COLO668 (cell line): ENCODE measurements around the gene BICRAL.
A peak's percentile ranks its signal among the peaks of the same experiment; 100 is the strongest.
"Not testable (repeated sequence)": the region's sequence is repeated elsewhere in the genome, so short reads cannot be mapped to it uniquely, and the experiment has no call there.

Experiments used
- DNase-seq: peaks from one replicate; lab custom pipeline; 2025; ENCODE audit not compliant: unreplicated experiment; lab: John Stamatoyannopoulos, UW

BICRAL gene, protein sequence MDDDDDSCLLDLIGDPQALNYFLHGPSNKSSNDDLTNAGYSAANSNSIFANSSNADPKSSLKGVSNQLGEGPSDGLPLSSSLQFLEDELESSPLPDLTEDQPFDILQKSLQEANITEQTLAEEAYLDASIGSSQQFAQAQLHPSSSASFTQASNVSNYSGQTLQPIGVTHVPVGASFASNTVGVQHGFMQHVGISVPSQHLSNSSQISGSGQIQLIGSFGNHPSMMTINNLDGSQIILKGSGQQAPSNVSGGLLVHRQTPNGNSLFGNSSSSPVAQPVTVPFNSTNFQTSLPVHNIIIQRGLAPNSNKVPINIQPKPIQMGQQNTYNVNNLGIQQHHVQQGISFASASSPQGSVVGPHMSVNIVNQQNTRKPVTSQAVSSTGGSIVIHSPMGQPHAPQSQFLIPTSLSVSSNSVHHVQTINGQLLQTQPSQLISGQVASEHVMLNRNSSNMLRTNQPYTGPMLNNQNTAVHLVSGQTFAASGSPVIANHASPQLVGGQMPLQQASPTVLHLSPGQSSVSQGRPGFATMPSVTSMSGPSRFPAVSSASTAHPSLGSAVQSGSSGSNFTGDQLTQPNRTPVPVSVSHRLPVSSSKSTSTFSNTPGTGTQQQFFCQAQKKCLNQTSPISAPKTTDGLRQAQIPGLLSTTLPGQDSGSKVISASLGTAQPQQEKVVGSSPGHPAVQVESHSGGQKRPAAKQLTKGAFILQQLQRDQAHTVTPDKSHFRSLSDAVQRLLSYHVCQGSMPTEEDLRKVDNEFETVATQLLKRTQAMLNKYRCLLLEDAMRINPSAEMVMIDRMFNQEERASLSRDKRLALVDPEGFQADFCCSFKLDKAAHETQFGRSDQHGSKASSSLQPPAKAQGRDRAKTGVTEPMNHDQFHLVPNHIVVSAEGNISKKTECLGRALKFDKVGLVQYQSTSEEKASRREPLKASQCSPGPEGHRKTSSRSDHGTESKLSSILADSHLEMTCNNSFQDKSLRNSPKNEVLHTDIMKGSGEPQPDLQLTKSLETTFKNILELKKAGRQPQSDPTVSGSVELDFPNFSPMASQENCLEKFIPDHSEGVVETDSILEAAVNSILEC

DNA sequence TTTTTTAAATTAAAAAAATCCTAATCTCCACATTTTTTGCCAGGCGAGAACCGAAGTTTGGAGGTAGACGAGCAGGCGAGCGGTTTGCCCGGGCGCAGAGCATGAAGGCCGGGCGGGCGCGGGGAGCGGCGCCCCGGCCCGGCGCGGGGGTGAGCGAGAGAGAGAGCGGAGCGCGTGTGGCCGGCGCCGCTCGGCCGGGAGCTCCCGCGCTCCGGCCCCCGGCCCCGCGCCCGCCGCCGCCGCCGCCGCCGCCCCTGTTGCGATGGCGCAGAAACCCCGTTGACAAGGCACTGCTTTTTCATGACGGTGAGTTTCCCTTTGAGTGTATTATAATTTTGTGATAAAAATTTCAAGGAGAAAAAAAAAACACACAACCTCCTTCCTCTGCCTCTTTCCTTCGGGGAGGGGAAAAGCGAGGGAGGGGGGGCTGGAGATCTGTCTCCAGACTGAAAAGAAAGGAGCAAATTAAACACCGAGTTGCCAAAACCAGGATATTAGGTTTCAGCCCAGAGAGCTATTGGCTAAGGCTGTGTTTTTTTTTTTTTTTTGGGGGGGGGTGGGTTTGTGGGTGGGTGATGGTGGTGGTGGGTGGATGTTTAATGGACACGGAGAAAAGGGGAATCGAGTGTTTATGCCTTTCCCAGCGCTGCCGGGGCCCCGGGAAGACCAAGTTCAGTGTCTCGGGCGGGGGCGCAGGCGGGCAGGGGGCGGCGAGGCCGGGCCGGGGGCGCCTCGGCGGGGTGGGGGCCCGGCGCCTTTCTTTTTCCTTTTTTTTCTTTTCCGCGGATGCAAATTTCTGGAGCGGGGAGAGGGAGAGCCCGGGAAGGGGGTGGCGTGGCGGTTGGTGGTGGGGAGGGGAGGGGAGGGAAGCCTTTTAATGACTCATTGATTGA is at the start of gene BICRAL:
BICRAL (plus strand) TSS at position 257 of the 893 bp plus-strand sequence. CDS start 39,971 bp downstream, outside the sequence.
- peak; percentile 55 for DNase-seq

DNA sequence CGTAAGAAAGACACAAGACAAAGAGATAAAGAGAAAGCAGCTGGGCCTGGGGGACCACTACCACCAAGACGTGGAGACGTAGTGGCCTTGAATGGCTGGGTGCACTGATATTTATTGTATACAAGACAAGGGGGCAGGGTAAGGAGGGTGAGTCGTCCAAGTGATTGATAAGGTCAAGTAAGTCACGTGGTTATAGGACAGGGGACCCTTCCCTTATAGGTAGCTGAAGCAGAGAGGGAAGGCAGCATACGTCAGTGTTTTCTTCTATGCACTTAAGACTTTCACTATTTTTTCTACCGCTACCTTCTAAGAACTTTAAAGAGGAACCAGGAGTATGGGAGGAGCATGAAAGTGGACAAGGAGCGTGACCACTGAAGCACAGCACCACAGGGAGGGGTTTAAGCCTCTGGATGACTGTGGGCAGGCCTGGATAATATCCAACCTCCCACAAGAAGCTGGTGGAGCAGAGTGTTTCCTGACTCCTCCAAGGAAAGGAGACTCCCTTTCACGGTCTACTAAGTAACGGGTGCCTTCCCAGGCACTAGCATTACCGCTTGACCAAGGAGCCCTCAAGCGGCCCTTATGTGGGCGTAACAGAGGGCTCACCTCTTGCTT is 47.9 kb upstream of the BICRAL start:
- not testable (repeated sequence) for DNase-seq

DNA sequence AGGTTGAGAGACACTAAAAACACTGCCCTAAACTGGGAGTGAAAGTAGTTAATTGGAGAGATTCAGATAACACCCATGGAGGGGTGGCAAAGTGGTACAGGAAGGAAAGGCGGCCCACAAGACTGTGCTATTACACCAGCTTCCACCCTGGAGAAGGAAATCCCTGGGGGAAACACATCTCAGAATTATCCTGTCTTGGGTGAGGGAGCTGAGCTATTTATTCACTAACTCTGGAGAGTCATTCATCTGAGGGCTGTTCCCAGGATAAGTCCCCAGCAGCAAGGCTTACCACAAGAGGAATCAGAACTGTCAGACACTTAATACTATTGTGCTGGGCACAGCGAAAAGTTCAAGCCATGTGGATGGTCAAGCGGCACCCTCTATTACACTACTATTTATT is 45.9 kb upstream of the BICRAL start:
- DNase-seq = no peak

DNA sequence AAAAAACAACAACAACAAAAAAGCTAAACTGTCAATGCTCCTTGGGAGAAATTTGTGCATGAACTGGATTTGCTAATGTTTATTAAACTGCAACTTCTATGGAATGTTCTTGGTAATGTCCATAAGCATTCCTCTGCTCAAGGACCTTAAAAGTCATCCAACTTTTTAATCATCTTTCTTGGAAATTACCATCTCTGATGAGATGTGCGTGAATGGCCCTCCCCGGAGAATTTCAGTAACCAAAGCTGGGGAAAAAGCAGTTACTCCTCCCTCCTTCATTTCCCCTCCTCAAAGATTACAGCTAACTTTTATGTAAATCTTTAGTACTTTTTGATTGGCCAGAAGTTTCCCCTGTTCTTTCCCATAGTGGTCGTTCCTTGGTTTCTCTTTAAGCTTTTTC is 41.1 kb upstream of the BICRAL start:
- DNase-seq = no peak

DNA sequence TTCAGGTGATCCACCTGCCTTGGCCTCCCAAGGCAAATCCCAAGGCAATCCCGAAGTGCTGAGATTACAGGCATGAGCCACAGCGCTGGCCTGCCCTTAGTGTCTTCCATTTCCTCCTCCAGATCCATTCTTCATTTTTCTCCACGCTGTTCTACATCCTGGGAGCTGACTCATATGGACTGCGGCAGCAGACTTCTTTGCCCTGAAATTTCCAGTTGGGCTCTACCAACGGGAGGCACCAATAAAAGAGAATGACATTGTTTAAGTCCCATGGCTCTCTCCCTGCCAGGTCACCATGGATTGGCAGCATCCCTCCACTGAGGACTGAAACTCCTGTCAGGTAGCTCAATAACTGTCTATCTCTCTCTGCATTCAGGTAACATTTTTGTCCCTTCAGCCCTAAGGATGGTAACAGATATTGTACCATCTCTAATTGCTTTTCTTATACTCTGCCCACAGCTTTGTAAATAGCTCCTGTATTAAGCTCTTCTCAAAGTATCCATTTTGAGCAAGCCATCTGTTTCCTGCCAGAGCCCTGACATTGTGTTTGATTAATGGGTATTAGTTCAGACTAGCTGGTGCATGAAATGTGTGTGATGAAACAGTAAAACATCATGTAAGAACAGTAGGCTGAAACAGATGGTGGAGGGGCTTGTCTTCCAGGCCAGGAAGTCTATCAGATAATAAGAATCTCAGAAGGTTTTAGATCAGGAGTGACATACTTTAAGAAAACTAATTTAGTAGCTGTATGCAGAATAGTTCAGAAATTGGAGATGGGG is 39.5 kb upstream of the BICRAL start:
- peak; percentile 26 for DNase-seq

DNA sequence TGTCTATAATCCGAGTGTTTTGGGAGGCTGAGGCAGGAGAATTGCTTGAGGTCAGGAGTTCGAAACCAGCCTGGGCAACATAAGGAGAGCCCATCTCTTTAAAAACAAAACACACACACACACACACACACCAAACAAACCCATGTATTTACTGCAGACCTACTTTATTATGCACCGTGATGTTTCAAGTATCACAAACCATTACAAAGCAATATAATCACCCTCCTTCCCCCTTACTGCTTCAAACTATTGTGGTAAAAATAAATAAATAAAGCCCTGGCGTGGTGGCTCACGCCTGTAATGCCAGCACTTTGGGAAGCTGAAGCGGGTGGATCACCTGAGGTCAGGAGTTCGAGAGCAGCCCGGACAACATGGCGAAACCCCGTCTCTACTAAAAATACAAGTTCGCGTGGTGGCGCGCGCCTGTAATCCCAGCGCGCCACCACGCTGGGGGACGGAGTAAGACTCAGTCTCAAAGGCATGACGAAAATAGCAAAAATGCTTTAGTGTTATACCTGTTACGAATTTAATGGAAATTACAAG is 37.4 kb upstream of the BICRAL start:
- peak; percentile 32 for DNase-seq

DNA sequence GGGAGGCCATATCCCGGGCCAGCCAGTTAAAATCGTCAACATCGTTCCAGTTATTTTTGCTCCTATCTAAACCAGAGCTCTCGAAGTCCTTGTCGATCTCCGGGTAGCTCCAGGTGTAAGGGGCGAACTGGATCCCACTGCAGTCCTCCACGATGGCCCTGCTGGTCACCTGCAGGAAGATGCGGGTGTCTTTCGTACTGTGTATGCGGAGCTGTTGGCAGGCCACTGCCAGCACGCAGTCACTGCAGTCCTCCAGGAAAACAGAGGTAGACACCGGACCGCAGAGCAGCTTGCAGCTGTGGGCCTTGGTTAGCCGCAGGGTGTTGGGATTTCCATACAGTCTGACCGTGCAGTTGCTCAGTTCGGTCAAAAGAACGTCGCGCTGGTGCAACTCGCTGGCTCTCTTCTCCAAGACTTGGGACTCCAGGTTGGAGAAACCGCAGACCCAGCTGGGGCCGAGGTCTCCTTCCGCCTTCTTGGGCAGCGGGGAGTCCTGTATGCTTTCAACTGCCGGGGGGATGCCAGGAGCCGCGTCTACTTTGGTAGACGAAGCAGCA is 36.7 kb upstream of the BICRAL start:
- DNase-seq = peak; percentile 38

DNA sequence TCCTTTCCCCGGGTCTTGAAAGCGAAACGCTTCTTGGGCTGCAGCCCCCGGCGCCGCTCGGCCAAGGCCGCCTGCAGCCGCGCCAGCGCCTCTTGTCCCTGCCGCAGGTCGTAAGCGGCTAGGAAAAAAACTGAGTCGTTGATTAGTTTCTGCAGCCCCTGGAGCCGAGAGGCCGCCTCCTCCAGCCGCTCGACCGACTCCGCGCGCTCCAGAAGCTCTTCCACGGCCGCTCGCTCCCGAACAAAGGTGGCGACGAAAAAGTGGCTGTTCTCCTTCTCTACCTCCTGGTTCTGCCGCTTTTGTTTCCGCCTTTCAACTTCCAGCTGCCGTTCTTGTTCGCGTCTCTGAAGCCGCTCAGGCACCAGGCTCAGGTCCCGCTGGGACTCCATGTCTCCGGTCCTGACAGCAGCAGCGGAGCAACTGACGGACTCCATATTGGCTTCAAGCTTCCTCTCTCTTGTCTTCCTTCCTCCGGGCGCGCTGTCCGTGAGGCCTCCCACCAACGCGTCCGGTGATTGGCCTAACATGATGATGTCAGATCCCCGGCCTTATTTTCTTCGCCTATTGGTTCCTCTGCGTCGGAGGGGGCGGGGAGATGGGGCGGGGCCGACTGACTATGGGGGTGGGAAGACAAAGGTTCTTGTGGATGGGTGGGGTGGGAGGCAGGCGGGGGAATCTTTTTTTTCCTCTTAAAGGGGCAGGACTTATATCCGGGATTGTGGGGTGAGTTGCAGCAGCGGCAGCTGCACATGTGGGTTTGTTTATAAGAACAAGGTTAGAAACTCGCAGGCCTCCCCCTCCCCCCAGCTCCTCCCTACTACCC is 36.0 kb upstream of the BICRAL start, which contains the start of gene TBCC:
TBCC (minus strand) TSS at position 464 of the 823 bp plus-strand sequence; CDS start at position 434, 30 bp downstream.
- peak; percentile 92 for DNase-seq

DNA sequence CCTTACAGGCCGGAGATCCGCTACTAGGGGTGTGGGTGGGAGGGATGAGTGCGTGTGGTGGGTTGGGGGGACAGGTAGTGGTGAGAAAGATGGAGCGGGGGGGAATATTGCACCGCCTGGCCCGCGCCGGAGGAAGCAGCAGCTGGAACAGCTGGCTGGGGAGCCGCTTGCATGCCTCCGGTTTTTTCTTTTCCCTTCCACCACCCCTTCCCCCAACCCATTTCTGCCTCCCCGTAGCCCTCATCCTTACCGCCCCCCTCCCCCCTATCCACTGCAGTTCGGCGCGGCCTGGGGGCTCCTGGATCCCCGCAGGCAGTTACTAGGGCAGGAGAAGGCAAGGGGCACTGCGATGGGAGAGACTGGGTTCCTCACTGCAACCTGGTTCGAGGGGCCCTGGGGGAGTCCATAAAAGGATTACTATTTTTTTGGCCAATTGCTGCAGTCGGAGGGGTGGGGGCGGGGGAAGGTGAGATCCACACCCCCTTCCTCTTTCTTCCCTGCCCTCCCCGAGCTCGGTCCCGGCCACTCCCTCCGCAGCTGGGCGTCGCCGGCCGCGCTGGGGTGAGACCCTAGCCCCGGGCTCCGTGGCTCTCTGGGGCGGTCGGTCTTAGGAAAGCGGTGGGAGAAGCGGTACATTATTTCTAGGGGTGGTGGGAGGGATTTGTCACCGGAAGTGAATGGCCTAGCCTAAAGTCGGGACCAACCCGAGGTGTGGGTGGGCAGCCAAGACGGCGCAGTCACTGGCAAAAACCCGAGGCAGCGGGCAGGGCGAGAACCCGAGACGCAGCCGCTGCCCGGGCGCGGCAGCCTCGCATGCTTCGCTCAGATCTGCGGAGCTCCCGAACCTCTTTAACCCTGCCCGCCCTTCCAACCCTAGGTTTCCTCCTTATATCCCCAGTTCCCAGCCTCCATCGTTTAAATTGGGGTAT is 35.1 kb upstream of the BICRAL start:
- DNase-seq = peak; percentile 55

DNA sequence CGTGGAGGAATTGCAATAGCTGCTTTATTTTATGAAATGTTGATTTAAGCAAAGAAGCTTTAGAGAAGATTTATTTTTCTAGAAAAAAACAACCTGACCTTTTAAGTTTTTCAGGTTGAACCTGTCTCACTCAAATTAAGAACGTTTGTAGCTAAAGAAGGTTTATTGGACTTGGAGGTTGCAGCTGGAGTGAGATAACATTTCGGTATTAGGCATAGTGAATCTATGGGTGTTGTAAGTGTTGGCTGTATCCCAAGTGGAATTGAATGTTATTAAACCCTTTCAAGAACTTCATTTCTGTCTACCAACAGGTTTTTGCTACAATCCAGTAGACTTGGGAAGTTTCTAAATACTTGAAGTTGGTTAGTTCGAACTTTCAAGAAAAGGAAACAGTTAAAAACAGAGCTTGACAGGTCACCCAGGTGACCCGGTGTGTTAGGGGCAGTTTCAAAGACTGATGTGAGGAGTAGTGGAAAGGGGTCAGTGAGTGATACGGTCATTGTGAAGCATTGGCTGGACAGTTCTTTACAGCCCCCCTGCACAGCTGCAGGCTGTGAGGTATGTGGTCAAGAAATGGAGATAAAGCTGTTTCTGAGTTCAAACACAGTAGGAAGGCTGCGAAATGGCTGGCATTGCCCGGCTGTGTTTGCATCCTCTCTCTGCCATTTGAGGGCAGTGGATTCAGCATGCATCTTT is 33.5 kb upstream of the BICRAL start:
- DNase-seq = no peak

DNA sequence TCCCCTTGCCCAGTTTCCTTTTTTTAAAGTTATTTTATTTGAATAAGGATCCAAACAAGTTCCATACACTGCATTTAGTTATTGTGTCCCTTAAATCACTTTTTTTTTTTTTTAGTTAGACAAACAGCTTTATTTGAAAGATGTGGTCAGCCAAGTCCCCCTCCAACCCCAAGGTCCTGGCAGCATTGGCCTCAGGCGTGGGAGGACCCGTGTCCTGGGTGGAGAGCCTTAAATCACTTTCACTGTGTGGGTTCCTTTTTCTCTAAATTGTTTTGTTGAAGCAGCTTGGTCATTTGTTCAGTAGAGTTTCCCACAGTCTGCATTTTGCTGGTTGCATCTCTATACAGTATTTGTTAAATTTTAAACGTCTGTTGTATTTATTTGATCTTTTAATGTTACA is 30.8 kb upstream of the BICRAL start:
- DNase-seq = no peak

DNA sequence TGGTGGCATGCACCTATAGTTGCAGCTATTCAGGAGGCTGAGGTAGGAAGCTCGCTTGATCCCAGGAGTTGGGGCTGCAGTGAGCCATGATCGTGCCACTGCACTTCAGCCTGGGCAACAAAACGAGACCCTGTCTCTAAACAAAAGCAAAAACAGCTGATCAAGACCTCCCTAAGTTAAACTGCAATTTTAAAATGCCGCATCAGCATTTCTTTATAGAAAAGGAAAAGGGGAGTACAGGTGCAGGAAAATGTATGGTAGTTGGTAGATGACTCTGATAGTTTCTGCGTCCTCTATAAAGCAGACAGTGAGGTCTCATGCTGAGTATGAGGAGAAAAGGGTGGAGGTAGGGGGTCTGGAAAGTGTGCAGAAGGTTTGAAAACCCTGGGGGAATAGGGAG is 27.1 kb upstream of the BICRAL start:
- no peak for DNase-seq

DNA sequence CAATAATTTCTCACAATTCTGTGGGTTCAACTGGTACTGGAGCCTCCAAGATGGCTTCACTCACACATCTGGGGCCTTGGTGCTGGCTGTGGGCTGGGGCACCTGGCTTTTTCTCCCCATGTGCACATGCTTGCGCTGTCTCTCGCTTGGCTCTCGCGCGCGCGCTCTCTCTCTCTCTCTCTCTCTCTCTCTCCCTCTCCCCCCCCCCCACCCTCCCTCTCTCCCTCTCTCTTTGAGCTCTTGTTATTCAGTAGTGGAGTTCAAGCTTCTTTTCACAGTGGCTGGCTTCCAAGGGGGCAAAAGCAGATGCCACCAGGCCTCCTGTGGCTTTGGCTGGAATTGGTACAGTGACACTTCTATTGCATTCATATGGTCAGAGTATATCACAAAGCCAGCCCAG is 25.1 kb upstream of the BICRAL start:
- DNase-seq = no peak

DNA sequence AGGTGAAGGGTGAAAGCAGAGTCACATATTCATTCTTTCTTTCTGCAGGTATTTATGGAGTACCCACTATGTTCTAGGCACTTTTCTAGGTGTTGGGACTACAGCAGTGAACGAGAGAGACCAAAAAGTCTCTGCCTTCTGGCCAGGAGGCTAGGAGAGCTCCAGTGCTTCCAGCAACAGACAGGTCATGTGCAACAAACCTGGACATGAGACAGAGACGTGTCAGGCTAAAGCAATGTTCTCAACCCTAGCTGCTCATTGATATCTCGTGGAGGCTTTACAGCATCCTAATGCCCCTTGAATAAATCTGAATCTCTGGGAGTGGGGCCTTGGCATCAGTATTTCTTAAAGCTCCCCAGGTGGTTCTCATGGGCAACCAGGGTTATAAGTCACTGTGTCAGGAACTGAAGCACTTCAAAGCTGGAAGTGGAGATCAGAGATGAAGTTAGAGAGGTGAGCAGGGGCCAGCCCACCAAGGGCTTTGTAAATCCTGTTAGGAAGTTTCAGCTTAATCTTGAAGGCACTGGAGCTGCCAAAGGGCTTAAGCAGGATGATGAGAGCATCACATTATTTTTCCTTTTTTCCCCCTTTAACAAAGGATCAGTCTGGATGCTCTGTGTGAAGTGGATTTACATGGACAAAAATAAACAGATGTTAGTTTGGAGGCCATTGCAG is 23.0 kb upstream of the BICRAL start:
- no peak for DNase-seq

DNA sequence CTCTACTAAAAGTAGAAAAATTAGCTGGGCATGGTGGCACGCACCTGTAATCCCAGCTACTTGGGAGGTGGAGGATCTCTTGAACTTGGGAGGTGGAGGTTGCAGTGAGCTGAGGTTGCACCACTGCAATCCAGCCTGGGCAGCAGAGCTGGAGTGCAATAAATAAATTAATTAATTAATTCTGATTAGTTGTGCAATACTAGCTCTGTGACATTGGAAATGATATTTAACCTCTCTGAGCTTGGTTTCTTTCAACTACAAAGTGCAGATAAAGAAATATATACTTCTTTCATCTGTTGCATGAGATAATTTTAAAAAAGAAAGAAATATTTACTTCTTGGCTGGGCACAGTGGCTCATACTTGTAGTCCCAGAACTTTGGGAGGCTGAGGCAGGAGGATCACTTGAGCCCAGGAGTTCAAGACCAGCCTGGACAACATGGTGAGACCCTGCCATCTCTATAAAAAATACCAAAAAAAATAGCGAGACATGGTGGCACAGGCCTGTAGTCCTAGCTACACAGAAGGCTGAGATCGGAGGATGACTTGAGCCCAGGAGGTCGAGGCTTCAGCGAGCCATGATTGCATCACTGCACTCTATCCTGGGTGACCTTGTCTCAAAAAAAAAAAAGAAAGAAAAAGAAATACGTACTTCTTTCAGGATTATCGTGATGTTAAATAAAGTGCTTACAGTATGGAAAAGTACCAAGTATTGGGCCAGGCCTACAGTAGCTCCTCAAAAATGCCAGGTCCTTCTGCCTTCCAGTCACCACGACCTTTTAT is 20.4 kb upstream of the BICRAL start:
- DNase-seq = no peak
